Skin epidermis (tissue), 12 donors: ENCODE measurements around the gene ZNF317.
"Not testable (repeated sequence)": the region's sequence is repeated elsewhere in the genome, so short reads cannot be mapped to it uniquely, and the experiment has no call there.

Experiments
- H3K27ac ChIP-seq, 21 experiments: fragments of 200-600 bp; sonication (generic) in 11 of 21; one replicate each; pipeline ENCODE4 v1.5.0; 2020; ENCODE audit warnings: mild to moderate bottlenecking in 3 of 21, inconsistent platforms in 2 of 21, moderate library complexity in 2 of 21
- H3K4me3 ChIP-seq, 7 experiments: fragments of 200-600 bp; sonication (generic) in 2 of 7; one replicate each; pipeline ENCODE4 v1.5.0; 2020; ENCODE audit warnings: inconsistent platforms in 2 of 7, mild to moderate bottlenecking in 2 of 7, moderate library complexity in 1 of 7

The ZNF317 gene

GRCh38 chr19:9165261-9165660 is 25.1 kb downstream of the ZNF317 start:
- H3K4me3 ChIP-seq: no peak overlapping the region
- no peak overlapping the region for H3K27ac ChIP-seq

DNA sequence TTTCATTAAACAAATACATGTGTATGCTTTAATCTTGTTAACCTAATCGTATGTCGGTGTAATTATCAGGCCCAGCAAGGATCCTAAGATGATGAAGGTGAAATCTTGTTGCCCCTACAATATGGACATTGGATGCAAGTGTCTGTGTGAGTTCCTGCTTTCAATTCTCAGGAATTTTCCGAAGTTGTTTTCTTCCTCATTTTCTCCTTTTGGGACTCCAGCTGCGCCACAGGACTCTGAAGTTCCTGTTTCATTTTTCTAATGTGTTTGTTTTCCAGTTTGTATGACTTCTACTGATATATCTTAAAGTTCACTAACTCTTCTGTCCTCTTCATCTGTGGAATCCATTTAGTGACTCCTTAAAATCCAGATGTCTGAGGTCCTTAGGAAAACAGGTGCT is 26.6 kb downstream of the ZNF317 start:
- peak overlapping the region in 3 of 21 experiments; percentile 7 to 77 (median 29) for H3K27ac ChIP-seq

GRCh38 chr19:9171393-9171991 is 31.3 kb downstream of the ZNF317 start:
- no peak overlapping the region for H3K4me3 ChIP-seq
- H3K27ac ChIP-seq: no peak overlapping the region

More for the DNA sequence above, 26.6 kb downstream of the ZNF317 start:
- H3K4me3 ChIP-seq: no peak overlapping the region

- Histone ChIP-seq H3K4me3 (no peak overlapping the region), H3K27ac (no peak overlapping the region)
Observed at GRCh38 chr19:9175326-9175725, 35.1 kb downstream of the ZNF317 start.

DNA sequence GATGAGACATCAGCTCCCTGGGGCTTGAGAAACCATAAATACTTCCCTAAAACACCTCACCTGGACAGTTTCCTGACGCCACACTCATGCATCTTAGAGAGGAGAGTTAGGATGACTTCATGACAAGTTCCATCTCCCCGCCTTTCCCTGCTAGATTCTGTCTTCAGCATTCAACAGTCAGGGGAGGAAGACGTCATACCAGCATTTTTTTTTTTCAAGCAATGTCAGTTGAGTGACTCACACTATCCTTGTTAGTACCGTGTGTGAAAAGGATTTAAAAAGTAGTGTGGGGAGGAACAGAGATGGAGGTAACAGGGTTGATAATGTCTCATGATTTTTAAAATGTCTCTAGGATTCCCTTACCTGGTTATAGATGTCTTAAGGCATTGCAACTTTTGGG is 38.7 kb downstream of the ZNF317 start, which contains the start of gene OR7D2:
Gene OR7D2, plus strand, starts transcription at position 79 of the 400 bp plus-strand sequence. CDS start 6,803 bp downstream, outside the sequence.
- H3K27ac ChIP-seq: no peak within 1 kb of the TSS

GRCh38 chr19:9183000-9183399 is 42.8 kb downstream of the ZNF317 start:
- Histone ChIP-seq H3K4me3 (no peak overlapping the region), H3K27ac (no peak overlapping the region)

More for the DNA sequence above, 38.7 kb downstream of the ZNF317 start, which contains the start of gene OR7D2:
- no peak within 1 kb of the TSS for H3K4me3 ChIP-seq

- Histone ChIP-seq H3K4me3 (no peak overlapping the region), H3K27ac (no peak overlapping the region)
Observed at GRCh38 chr19:9187191-9187590, 47.0 kb downstream of the ZNF317 start.

DNA sequence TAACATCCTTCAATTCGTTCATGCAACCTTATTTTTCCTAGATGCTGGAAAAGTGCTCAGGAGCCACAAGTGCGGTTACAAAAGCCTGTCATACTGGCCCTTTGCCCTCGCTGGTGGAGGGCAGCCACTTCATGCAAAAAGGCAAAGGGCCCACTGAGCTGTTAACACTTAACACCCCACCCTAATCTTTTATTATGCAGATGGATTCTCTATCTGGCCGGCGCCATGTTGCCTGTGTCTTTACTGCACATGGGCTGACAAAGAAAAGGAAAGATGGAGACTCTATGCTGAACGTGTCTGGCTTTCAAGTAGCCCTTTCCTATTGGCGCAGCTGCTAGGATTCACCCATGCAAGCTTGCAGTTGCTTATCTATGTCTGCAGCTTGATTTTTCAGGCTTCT is 49.3 kb downstream of the ZNF317 start:
- H3K27ac ChIP-seq: no peak overlapping the region
- H3K4me3 ChIP-seq: no peak overlapping the region

GRCh38 chr19:9198044-9198443 is 57.8 kb downstream of the ZNF317 start:
- not testable (repeated sequence) for H3K4me3 ChIP-seq

GRCh38 chr19:9205501-9206113 is 65.4 kb downstream of the ZNF317 start:
- peak overlapping the region in 3 of 7 experiments; percentile 3 to 16 (median 3) for H3K4me3 ChIP-seq
- no peak overlapping the region for H3K27ac ChIP-seq

More at GRCh38 chr19:9198044-9198443, 57.8 kb downstream of the ZNF317 start:
- H3K27ac ChIP-seq: not testable (repeated sequence)
